Suprapubic skin (tissue), 4 donors: ENCODE measurements around the gene POR. TPM values are rescaled to one million over a fixed set of nuclear protein-coding genes. Genes with fewer than 3 reads are reported as not detected.
"Not testable (repeated sequence)": the region's sequence is repeated elsewhere in the genome, so short reads cannot be mapped to it uniquely, and the experiment has no call there.

Experiments
- DNase-seq, 2 donors: peaks; one replicate each; pipeline ENCODE4 v3.0.0-alpha.2; 2019; ENCODE audit warnings: low spot score in 2 of 2
- H3K27ac ChIP-seq: fragments of 200-600 bp; sonication (generic); one replicate; pipeline ENCODE4 v1.5.1; 2019
- H3K27me3 ChIP-seq: fragments of 200-600 bp; sonication (generic); one replicate; pipeline ENCODE4 v1.5.1; 2019
- H3K36me3 ChIP-seq: fragments of 200-600 bp; sonication (generic); one replicate; pipeline ENCODE4 v1.5.1; 2019
- H3K4me1 ChIP-seq: fragments of 200-600 bp; sonication (generic); one replicate; pipeline ENCODE4 v1.5.1; 2019
- H3K4me3 ChIP-seq: fragments of 200-600 bp; sonication (generic); one replicate; pipeline ENCODE4 v1.5.1; 2019; ENCODE audit warnings: mild to moderate bottlenecking
- H3K9me3 ChIP-seq: fragments of 200-600 bp; sonication (generic); one replicate; pipeline ENCODE4 v1.5.1; 2019
- EP300 ChIP-seq: sonication (generic); formaldehyde crosslinking; IDR thresholded peaks from one replicate; pipeline ENCODE4 v1.6.1; 2017; ENCODE audit warnings: antibody characterized with exemption
- POLR2A ChIP-seq, 2 donors: fragments of 450-650 bp; IDR thresholded peaks; one replicate each; pipeline ENCODE4 v1.6.1; 2017; ENCODE audit warnings: antibody characterized with exemption in 2 of 2, mild to moderate bottlenecking in 2 of 2, moderate library complexity in 2 of 2
- POLR2AphosphoS5 ChIP-seq, 3 donors: sonication (generic); formaldehyde crosslinking; IDR thresholded peaks; one replicate each; pipeline ENCODE4 v1.6.1; 2017; ENCODE audit warnings: antibody characterized with exemption in 3 of 3
- WGBS: methylation state at CpG from one replicate; pipeline ENCODE4 v1.1.5; 2018; 5-methylcytosine and 5-hydroxymethylcytosine counted together
- total RNA-seq, 4 donors: library from RNA; depleted of rRNA; stranded (reverse); fragments of >200 nt; gene quantifications; one replicate each; pipeline ENCODE4 v1.1.0, GENCODE V29; 2016
- TF ChIP-seq, protein P1 (sequence below), 2 donors: fragments of 200-600 bp in 1 of 2; fragments of 450-650 bp in 1 of 2; sonication (generic) in 1 of 2; IDR thresholded peaks; one replicate each; pipeline ENCODE4 v1.5.1; 2016 to 2019; ENCODE audit warnings: antibody characterized with exemption in 2 of 2, mild to moderate bottlenecking in 1 of 2, moderate library complexity in 1 of 2

POR gene
- total RNA-seq, 4 donors from 2014 or later: 85.8 to 112 (median 91.8) TPM

DNA sequence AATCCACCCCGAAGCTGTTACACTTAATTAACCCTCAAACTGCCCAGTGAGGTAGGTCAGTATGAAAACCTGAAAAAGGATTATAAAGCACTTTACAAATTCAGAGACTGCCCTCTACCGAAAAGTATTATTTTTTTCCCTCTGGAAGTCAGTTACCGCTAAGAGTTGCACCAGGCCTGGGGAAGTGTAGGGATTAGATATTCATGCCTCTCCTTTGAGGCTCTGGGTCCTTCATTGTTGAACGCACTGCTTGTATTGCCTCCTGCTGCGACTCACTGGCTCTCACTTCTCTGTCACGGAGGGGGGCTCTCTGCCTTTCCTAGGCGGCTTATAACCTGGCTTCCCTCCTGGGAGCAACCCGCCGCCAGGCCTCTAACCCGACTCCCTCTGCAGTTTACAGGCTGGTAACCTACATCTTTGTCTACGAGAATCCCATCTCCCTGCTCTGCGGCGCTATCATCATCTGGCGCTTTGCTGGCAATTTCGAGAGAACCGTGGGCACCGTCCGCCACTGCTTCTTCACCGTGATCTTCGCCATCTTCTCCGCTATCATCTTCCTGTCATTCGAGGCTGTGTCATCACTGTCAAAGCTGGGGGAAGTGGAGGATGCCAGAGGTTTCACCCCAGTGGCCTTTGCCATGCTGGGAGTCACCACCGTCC lies 33.4 kb upstream of the POR start:
- H3K4me1 ChIP-seq: peaks cover 25% of the 10 kb centered on the region
- no peaks in the 10 kb centered on the region for H3K27me3 ChIP-seq
- TF ChIP-seq POLR2AphosphoS5 (IDR thresholded peaks at IDR 0.05) (no peak), EP300 (no peak), POLR2A (IDR thresholded peaks at IDR 0.05) (no peak)
- TF ChIP-seq, protein P1, sequence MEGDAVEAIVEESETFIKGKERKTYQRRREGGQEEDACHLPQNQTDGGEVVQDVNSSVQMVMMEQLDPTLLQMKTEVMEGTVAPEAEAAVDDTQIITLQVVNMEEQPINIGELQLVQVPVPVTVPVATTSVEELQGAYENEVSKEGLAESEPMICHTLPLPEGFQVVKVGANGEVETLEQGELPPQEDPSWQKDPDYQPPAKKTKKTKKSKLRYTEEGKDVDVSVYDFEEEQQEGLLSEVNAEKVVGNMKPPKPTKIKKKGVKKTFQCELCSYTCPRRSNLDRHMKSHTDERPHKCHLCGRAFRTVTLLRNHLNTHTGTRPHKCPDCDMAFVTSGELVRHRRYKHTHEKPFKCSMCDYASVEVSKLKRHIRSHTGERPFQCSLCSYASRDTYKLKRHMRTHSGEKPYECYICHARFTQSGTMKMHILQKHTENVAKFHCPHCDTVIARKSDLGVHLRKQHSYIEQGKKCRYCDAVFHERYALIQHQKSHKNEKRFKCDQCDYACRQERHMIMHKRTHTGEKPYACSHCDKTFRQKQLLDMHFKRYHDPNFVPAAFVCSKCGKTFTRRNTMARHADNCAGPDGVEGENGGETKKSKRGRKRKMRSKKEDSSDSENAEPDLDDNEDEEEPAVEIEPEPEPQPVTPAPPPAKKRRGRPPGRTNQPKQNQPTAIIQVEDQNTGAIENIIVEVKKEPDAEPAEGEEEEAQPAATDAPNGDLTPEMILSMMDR (IDR thresholded peaks at IDR 0.05): no peak
- 87% methylated on average over 23 of the region's 23 CpGs for WGBS
- no peak for DNase-seq
- H3K9me3 ChIP-seq: no peaks in the 10 kb centered on the region
- no peak overlapping the region for H3K4me3 ChIP-seq
- H3K27ac ChIP-seq: no peak overlapping the region
- peaks cover 56% of the 10 kb centered on the region for H3K36me3 ChIP-seq

DNA sequence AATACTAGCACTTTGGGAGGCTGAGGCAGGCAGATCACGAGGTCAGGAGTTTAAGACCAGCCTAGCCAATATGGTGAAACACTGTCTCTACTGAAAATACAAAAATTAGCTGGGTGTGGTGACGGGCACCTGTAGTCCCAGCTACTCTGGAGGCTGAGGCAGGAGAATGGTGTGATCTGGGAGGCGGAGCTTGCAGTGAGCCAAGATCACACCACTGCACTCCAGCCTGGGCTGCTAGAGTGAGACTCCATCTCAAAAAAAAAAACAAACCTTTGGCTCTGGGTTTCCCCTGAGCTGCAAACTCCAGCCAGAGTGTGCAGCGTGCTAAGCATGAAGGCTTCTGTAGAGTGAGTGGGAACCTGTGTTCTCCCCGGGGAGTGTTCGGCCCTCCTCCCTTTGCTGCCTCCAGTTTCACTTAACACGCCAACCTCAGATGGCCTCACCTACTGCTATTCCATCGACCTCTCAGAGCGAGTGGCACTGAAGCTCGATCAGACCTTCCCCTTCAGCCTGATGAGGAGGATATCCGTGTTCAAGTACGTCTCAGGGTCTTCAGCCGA lies 31.6 kb upstream of the POR start:
- not testable (repeated sequence) for H3K4me3 ChIP-seq, H3K9me3 ChIP-seq, DNase-seq, H3K27me3 ChIP-seq, H3K27ac ChIP-seq
- H3K4me1 ChIP-seq: peaks cover 22% of the 10 kb centered on the region
- H3K36me3 ChIP-seq: peaks cover 66% of the 10 kb centered on the region
- WGBS: 91% methylated on average over 13 of the region's 13 CpGs

DNA sequence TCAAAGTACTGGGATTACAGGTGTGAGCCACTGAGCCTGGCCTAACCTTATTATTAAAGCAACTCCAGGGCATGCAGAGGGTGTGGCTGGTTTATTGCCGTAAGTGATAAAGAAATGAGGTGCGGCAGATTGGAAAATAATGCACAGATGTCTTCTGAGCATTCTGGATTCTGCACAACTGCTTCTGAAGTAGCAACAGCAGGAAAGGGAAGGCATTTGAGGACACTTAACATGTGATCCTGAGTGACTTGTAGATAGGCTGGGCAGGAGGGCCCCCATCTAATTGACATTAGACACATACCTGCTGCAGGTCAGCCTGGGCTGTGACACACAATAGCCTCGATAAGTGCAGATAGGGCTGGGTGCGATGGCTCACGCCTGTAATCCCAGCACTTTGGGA lies 30.5 kb upstream of the POR start:
- Histone ChIP-seq H3K27me3 (no peaks in the 10 kb centered on the region), H3K4me1 (peaks cover 19% of the 10 kb centered on the region), H3K27ac (no peak overlapping the region), H3K36me3 (peaks cover 70% of the 10 kb centered on the region), H3K9me3 (no peaks in the 10 kb centered on the region), H3K4me3 (no peak overlapping the region)
- TF ChIP-seq POLR2A (IDR thresholded peaks at IDR 0.05) (no peak), EP300 (no peak), POLR2AphosphoS5 (IDR thresholded peaks at IDR 0.05) (no peak)
- TF ChIP-seq, protein P1 (IDR thresholded peaks at IDR 0.05): no peak
- no peak for DNase-seq
- 61% methylated on average over 5 of the region's 5 CpGs for WGBS

DNA sequence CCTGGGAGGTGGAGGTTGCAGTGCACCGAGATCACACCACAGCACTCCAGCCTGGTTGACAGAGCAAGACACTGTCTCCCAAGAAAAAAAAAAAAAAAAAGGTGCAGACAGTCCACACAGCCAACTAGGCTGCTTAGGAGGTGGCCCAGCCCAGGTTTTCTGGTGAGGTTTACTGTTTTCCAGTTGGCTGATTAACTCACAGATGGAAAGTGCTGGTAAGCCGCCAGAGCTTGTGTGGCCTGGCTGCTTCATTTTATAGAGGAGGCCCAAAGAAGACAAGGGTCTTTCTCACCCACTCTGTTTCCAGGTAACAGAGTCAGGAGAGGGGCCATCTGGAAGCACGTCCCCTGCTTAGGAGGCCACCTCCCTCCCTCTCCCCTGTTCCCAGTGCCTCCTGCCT lies 29.9 kb upstream of the POR start:
- TF ChIP-seq POLR2A (IDR thresholded peaks at IDR 0.05): no peak
- TF ChIP-seq, protein P1 (IDR thresholded peaks at IDR 0.05): no peak
- TF ChIP-seq EP300: no peak
- no peak for TF ChIP-seq POLR2AphosphoS5 (IDR thresholded peaks at IDR 0.05)
- 88% methylated on average over 3 of the region's 3 CpGs for WGBS
- no peak overlapping the region for H3K27ac ChIP-seq
- H3K9me3 ChIP-seq: no peaks in the 10 kb centered on the region
- no peaks in the 10 kb centered on the region for H3K27me3 ChIP-seq
- H3K36me3 ChIP-seq: peaks cover 70% of the 10 kb centered on the region
- peaks cover 16% of the 10 kb centered on the region for H3K4me1 ChIP-seq
- H3K4me3 ChIP-seq: no peak overlapping the region
- no peak for DNase-seq

DNA sequence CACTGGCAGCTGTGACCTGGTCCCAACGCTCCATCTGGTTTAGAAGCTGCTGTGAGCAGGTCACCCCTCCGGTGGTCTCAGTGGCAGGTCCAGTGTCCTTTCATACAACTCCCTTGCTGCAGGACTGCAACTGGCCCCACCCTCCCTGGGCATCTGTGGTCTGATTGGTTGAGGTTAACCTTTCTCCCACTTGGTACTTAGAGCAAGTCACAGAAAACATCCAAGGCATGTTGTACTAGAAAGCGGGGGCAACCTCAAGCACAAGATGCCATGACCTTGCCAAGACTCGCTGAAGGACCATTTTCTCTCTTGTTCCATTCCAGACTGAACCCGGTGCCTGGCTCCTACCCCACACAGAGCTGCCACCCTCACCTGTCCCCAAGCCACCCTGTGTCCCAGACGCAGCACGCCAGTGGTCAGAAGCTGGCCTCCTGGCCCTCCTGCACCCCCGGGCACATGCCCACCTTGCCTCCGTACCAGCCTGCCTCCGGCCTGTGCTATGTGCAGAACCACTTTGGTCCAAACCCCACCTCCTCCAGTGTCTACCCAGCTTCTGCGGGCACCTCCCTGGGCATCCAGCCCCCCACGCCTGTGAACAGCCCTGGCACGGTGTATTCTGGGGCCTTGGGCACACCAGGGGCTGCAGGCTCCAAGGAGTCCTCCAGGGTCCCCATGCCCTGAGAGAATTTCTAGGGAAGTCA lies 27.1 kb upstream of the POR start:
- H3K9me3 ChIP-seq: no peaks in the 10 kb centered on the region
- H3K27me3 ChIP-seq: no peaks in the 10 kb centered on the region
- H3K4me1 ChIP-seq: peaks cover 18% of the 10 kb centered on the region
- H3K27ac ChIP-seq: no peak overlapping the region
- DNase-seq: no peak
- H3K36me3 ChIP-seq: peaks cover 51% of the 10 kb centered on the region
- TF ChIP-seq POLR2A (IDR thresholded peaks at IDR 0.05): no peak
- 93% methylated on average over 7 of the region's 13 CpGs for WGBS
- H3K4me3 ChIP-seq: no peak overlapping the region

DNA sequence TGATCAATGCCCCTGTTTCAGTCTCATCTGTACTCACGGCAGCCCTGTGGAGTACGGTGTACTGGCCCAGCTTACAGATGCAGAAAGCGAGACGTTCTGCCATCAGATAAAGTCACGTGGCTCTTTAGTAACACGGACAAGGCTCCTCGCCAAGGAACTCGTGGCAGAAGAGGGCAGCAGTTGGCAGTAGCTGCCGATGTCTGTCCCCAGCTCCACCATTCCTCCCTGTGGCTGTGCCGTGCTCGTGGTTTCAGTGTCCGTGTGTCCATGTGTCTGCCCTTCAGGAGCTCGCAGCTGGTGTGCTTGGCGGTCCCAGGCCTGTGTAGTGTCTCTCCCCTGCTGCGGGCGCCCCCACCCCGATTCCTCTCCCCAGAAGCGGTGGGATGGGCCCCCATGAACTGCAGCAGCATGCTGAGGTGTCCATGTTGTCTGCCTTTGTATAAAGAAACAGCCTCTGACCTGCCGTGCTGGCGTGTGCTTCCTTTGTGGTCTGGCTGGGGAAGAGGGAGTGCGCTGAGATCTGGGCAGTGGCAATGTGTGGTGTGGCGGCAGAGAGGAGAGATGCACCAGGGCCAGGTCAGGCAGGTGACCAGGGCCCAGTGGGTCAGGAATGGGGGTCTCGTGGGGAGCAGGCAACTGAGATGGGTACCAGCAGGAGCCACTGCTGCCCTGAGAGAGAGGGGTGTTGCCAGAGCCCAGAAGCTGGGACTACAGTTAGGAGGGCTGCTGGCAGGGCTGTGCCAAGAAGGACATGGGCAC lies 26.3 kb upstream of the POR start:
- Histone ChIP-seq H3K4me1 (peaks cover 26% of the 10 kb centered on the region), H3K4me3 (no peak overlapping the region), H3K9me3 (no peaks in the 10 kb centered on the region), H3K27ac (peak overlapping the region; percentile 42), H3K36me3 (peaks cover 43% of the 10 kb centered on the region), H3K27me3 (no peaks in the 10 kb centered on the region)
- WGBS: 73% methylated on average over 20 of the region's 23 CpGs
- TF ChIP-seq POLR2AphosphoS5 (IDR thresholded peaks at IDR 0.05): no peak
- no peak for DNase-seq
